ENCODE data around the gene ZC3H8. TPM values are rescaled to one million over a fixed set of nuclear protein-coding genes. Genes with fewer than 3 reads are reported as not detected.

The ZC3H8 gene
- total RNA-seq, 1 donor, result 17.4 TPM

DNA sequence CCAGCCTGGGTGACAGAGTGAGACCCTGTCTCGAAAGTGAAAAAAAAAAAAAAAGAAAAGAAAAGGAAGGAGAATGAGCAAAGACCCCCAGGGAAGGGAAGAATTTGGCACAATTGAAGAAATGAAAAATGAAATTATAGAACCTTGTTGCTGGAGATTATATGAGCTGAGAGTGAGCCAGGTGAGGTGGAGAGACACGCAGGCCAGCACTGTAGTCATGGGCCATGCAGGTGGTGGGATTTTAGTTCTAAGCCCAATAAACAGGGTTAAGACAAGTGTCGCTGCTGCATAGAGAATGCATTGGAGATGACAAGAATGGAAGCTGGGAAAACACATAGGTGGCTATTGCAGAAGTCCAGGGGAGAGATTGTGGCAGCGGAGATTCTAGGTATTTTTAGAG is 84.3 kb downstream of the ZC3H8 start:
- TF ChIP-seq, protein P1, sequence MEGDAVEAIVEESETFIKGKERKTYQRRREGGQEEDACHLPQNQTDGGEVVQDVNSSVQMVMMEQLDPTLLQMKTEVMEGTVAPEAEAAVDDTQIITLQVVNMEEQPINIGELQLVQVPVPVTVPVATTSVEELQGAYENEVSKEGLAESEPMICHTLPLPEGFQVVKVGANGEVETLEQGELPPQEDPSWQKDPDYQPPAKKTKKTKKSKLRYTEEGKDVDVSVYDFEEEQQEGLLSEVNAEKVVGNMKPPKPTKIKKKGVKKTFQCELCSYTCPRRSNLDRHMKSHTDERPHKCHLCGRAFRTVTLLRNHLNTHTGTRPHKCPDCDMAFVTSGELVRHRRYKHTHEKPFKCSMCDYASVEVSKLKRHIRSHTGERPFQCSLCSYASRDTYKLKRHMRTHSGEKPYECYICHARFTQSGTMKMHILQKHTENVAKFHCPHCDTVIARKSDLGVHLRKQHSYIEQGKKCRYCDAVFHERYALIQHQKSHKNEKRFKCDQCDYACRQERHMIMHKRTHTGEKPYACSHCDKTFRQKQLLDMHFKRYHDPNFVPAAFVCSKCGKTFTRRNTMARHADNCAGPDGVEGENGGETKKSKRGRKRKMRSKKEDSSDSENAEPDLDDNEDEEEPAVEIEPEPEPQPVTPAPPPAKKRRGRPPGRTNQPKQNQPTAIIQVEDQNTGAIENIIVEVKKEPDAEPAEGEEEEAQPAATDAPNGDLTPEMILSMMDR (IDR thresholded peaks at IDR 0.05; ENCODE audit: insufficient read depth, low read length), result no peak
- H3K4me3 ChIP-seq (ENCODE audit: low read depth, low read length), result no peak overlapping the region
- DNase-seq (ENCODE audit: low read depth), result no peak

DNA sequence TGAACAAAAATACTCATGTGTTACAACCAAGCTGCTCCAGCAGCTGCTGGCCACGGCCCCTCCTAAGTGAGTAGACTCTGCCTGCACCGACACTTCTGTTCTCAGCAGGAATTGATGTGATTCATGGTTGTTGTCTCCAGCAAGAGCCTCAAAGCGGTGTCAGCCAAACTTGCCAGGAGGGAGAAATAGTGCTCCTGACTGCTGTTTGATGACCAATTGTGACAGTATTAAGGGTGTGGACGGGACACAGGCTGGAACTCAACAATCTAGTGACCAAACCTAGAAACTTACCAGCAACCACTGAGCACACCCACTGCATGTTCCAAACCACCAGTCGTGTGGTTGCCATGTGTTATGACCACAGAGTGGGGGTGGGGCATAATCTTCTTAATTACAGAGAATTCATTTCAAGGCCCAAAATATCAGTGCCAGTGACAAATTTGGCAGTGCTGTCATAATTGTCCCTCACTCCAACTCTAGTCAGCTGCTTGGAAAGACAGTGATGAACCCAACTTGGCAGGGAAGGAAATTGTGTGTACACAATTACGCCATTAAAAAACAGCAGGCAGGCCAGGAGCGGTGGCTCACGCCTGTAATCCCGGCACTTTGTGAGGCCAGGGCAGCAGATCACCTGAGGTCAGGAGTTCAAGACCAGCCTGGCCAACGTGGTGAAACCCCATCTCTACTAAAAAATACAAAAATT is 86.3 kb downstream of the ZC3H8 start:
- no peak overlapping the region for H3K4me3 ChIP-seq (ENCODE audit: low read depth, low read length)
- no peak for DNase-seq (ENCODE audit: low read depth)
- TF ChIP-seq, protein P1 (IDR thresholded peaks at IDR 0.05; ENCODE audit: insufficient read depth, low read length), result no peak

DNA sequence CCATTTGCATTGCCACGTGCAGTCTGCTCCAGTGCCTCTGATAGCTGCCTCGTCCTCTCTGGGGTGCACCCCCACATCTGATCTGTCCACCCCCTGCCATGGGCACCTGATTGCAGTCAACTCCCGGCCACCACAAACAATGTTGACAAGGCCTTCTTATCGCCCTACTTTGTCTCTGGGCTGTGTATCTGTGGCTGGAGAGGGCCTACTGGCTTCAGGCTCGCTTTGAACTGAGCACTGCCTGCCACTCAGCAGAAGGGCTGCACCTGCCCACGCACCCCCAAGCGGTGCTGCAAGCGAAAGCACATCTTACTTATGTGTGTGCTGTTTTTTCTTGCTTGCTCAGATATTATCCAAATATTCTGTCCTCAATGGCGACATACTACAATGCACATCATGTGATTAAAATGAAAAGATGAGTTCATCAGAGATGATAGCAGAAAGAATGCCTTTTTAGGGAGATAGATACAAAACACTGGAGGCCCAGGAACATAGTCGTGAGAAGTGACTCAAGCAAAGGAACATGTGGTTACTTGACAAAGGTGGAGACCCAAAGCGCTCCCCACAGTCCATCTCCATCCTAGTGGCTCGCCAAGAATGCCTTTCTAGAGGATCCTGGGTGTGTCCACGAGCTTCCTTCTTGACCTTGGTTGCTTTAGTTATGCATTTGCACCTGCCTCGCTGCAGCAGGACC is 87.9 kb downstream of the ZC3H8 start:
- TF ChIP-seq, protein P1 (IDR thresholded peaks at IDR 0.05; ENCODE audit: insufficient read depth, low read length), result no peak
- H3K4me3 ChIP-seq (ENCODE audit: low read depth, low read length), result no peak overlapping the region

DNA sequence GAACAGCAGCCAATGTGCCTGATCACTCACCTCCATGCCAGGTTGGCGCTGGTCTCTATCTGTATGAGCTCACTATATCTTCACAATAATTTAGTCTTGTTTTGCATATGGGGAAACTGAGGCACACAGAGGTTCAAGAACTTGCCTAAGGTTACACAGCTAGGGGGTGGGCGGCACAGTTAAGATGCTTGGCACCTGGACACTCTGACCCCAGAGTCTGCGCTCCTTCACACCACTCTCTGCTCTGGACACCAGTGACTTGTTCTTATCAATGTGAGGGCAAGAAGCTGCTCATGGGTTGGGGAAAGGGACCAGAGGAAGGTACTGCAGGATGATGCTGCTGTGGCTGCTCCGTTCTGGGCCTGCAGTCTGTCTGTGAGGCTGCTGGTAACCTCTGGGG is 89.5 kb downstream of the ZC3H8 start:
- no peak overlapping the region for H3K4me3 ChIP-seq (ENCODE audit: low read depth, low read length)
- TF ChIP-seq, protein P1 (IDR thresholded peaks at IDR 0.05; ENCODE audit: insufficient read depth, low read length), result no peak
- no peak for DNase-seq (ENCODE audit: low read depth)

More for the DNA sequence above, 87.9 kb downstream of the ZC3H8 start:
- no peak for DNase-seq (ENCODE audit: low read depth)

DNA sequence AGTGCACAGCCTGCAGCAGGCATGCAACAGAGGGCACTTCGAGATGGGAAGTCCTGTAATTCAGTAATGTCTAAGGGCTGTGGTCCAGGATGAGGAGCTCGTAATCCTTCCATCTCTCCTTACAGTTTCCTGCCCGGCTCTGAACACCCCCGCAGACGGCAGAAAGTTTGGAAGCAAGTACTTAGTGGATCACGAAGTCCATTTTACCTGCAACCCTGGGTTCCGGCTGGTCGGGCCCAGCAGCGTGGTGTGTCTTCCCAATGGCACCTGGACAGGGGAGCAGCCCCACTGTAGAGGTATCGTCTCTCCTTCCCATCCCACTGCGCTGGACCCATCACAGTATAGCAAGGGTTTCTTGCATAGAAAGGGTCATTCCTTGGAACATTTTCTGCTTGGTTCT is 90.0 kb downstream of the ZC3H8 start:
- TF ChIP-seq, protein P1 (IDR thresholded peaks at IDR 0.05; ENCODE audit: insufficient read depth, low read length), result no peak
- no peak for DNase-seq (ENCODE audit: low read depth)
- H3K4me3 ChIP-seq (ENCODE audit: low read depth, low read length), result no peak overlapping the region

DNA sequence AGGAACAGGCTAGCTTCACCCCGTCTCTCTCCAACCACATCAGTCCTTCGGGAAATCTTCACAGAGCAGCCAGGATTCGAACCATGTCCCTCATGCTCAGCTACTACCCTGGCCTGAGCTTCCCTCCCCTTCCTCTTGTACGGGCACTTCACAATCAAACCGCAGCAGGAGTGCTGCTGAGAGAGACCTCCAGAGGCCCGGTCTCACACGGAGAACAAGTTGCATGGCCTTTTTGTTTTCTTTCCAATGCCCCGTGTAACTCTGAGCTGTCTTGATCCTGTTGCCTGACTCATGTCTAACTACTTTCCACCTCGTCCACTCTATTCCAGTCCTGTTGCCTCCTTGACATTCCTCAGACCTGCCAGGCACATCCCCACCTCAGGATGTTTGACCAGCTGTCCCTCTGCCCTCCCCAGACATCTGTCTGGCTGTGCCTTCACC is 91.3 kb downstream of the ZC3H8 start:
- DNase-seq (ENCODE audit: low read depth), result no peak
- TF ChIP-seq, protein P1 (IDR thresholded peaks at IDR 0.05; ENCODE audit: insufficient read depth, low read length), result no peak

More for the DNA sequence above, 91.3 kb downstream of the ZC3H8 start:
- no peak overlapping the region for H3K4me3 ChIP-seq (ENCODE audit: low read depth, low read length)
